ENCODE data around the gene RTN1.

- TF ChIP-seq TAF1 (IDR thresholded peaks at IDR 0.05; ENCODE audit: borderline replicate concordance, low read depth, low read length) (no peak), EP300 (IDR thresholded peaks at IDR 0.05; ENCODE audit: borderline replicate concordance in 1 of 2, low read depth in 1 of 2, low read length in 1 of 2) (no peak), FOXJ3 (CRISPR knock-in tag; IDR thresholded peaks at IDR 0.05) (no peak), FOXM1 (IDR thresholded peaks at IDR 0.05; ENCODE audit: low read depth) (no peak), RAD21 (IDR thresholded peaks at IDR 0.05; ENCODE audit: low read length) (no peak), IRF3 (IDR thresholded peaks at IDR 0.05; ENCODE audit: low read depth, low read length) (no peak), SIN3A (IDR thresholded peaks at IDR 0.05; ENCODE audit: borderline replicate concordance, low read depth, low read length) (no peak)
- TF ChIP-seq, protein P1, sequence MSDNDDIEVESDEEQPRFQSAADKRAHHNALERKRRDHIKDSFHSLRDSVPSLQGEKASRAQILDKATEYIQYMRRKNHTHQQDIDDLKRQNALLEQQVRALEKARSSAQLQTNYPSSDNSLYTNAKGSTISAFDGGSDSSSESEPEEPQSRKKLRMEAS (IDR thresholded peaks at IDR 0.05; ENCODE audit: low read depth) = no peak
- TF ChIP-seq, protein P2, sequence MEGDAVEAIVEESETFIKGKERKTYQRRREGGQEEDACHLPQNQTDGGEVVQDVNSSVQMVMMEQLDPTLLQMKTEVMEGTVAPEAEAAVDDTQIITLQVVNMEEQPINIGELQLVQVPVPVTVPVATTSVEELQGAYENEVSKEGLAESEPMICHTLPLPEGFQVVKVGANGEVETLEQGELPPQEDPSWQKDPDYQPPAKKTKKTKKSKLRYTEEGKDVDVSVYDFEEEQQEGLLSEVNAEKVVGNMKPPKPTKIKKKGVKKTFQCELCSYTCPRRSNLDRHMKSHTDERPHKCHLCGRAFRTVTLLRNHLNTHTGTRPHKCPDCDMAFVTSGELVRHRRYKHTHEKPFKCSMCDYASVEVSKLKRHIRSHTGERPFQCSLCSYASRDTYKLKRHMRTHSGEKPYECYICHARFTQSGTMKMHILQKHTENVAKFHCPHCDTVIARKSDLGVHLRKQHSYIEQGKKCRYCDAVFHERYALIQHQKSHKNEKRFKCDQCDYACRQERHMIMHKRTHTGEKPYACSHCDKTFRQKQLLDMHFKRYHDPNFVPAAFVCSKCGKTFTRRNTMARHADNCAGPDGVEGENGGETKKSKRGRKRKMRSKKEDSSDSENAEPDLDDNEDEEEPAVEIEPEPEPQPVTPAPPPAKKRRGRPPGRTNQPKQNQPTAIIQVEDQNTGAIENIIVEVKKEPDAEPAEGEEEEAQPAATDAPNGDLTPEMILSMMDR (IDR thresholded peaks at IDR 0.05) = no peak
Measured at GRCh38 chr14:59588101-59588500, 282.5 kb downstream of the RTN1 start.
